ENCODE data around the gene SEMA4B. TPM values are rescaled to one million over a fixed set of nuclear protein-coding genes. Genes with fewer than 3 reads are reported as not detected.

The SEMA4B gene
- total and polyA plus RNA-seq, 2 donors from 2014 or later: 28.7 to 190 TPM

- Histone ChIP-seq H3K36me3 (ENCODE audit: control insufficient read depth in 2 of 3, insufficient read depth in 3 of 3, low read length in 3 of 3) (peaks cover 0 to 2% (median 0%) of the 10 kb centered on the region in 3 donors), H3K27ac (ENCODE audit: low read depth in 2 of 2, low read length in 2 of 2) (peak overlapping the region; percentile 79 to 85), H3K9me3 (ENCODE audit: control insufficient read depth in 2 of 3, insufficient read depth in 1 of 3, low read length in 3 of 3) (no peaks in the 10 kb centered on the region), H3K27me3 (ENCODE audit: control insufficient read depth, insufficient read depth, low read length) (no peaks in the 10 kb centered on the region), H3K9ac (ENCODE audit: low read length in 3 of 3) (peak overlapping the region in 1 of 3 donors; percentile 35), H3K4me1 (ENCODE audit: control insufficient read depth in 2 of 3, insufficient read depth in 2 of 3, low read depth in 1 of 3, low read length in 3 of 3) (peaks cover 0 to 25% (median 20%) of the 10 kb centered on the region in 3 donors), H3K4me3 (ENCODE audit: low read length in 3 of 3) (no peak overlapping the region)
- FAIRE-seq (no peak), DNase-seq (peak in 1 of 5 donors; percentile 94)
- no peak for TF ChIP-seq CTCF (IDR thresholded peaks at IDR 0.05; ENCODE audit: borderline replicate concordance, extremely low read depth, insufficient read depth)
- intact Hi-C loops (cut with DNase I): no loop called here
These were observed 10.5 kb downstream of the SEMA4B start for GRCh38 chr15:90211440-90212143.

- intact Hi-C loops (cut with DNase I): no loop called here
- H3K36me3 ChIP-seq (ENCODE audit: control insufficient read depth in 2 of 3, insufficient read depth in 3 of 3, low read length in 3 of 3): peaks cover 0 to 2% (median 1%) of the 10 kb centered on the region in 3 donors
- peak overlapping the region in 1 of 3 donors; percentile 35 for H3K9ac ChIP-seq (ENCODE audit: low read length in 3 of 3)
- FAIRE-seq (no peak), DNase-seq (peak in 1 of 5 donors; percentile 82)
- H3K9me3 ChIP-seq (ENCODE audit: control insufficient read depth in 2 of 3, insufficient read depth in 1 of 3, low read length in 3 of 3): no peaks in the 10 kb centered on the region
- H3K27ac ChIP-seq (ENCODE audit: low read depth in 2 of 2, low read length in 2 of 2): peak overlapping the region; percentile 79 to 85
- TF ChIP-seq CTCF (IDR thresholded peaks at IDR 0.05; ENCODE audit: borderline replicate concordance, extremely low read depth, insufficient read depth): no peak
- no peaks in the 10 kb centered on the region for H3K27me3 ChIP-seq (ENCODE audit: control insufficient read depth, insufficient read depth, low read length)
- H3K4me1 ChIP-seq (ENCODE audit: control insufficient read depth in 2 of 3, insufficient read depth in 2 of 3, low read depth in 1 of 3, low read length in 3 of 3): peaks cover 0 to 25% (median 20%) of the 10 kb centered on the region in 3 donors
- no peak overlapping the region for H3K4me3 ChIP-seq (ENCODE audit: low read length in 3 of 3)
These were observed 11.3 kb downstream of the SEMA4B start for GRCh38 chr15:90212221-90213098.

GRCh38 chr15:90213122-90213817 is 12.1 kb downstream of the SEMA4B start:
- H3K27me3 ChIP-seq (ENCODE audit: control insufficient read depth, insufficient read depth, low read length): no peaks in the 10 kb centered on the region
- FAIRE-seq (no peak), DNase-seq (peak in 1 of 5 donors; percentile 30)
- H3K36me3 ChIP-seq (ENCODE audit: control insufficient read depth in 2 of 3, insufficient read depth in 3 of 3, low read length in 3 of 3): peaks cover 1 to 9% (median 6%) of the 10 kb centered on the region in 3 donors
- H3K9ac ChIP-seq (ENCODE audit: low read length in 3 of 3): no peak overlapping the region
- intact Hi-C loops (cut with DNase I): no loop called here
- H3K4me1 ChIP-seq (ENCODE audit: control insufficient read depth in 2 of 3, insufficient read depth in 2 of 3, low read depth in 1 of 3, low read length in 3 of 3): peaks cover 0 to 25% (median 20%) of the 10 kb centered on the region in 3 donors
- no peak overlapping the region for H3K4me3 ChIP-seq (ENCODE audit: low read length in 3 of 3)
- no peaks in the 10 kb centered on the region for H3K9me3 ChIP-seq (ENCODE audit: control insufficient read depth in 2 of 3, insufficient read depth in 1 of 3, low read length in 3 of 3)
- peak overlapping the region; percentile 59 to 76 for H3K27ac ChIP-seq (ENCODE audit: low read depth in 2 of 2, low read length in 2 of 2)
- TF ChIP-seq CTCF (IDR thresholded peaks at IDR 0.05; ENCODE audit: borderline replicate concordance, extremely low read depth, insufficient read depth): no peak
